Hepatocyte (in vitro differentiated cells): ENCODE measurements around the gene SESN1.

Source experiments
- EZH2 ChIP-seq: fragments of 200-600 bp; sonication (generic); IDR thresholded peaks from 2 replicates; pipeline ENCODE4 v1.6.1; 2016; ENCODE audit warnings: antibody characterized with exemption, mild to moderate bottlenecking, borderline replicate concordance
- TF ChIP-seq, protein P1 (sequence below): fragments of 200-600 bp; sonication (generic); IDR thresholded peaks from 2 replicates; pipeline ENCODE4 v1.5.1; 2016; ENCODE audit warnings: antibody characterized with exemption, mild to moderate bottlenecking; ENCODE audit not compliant: poor library complexity

- TF ChIP-seq, protein P1, sequence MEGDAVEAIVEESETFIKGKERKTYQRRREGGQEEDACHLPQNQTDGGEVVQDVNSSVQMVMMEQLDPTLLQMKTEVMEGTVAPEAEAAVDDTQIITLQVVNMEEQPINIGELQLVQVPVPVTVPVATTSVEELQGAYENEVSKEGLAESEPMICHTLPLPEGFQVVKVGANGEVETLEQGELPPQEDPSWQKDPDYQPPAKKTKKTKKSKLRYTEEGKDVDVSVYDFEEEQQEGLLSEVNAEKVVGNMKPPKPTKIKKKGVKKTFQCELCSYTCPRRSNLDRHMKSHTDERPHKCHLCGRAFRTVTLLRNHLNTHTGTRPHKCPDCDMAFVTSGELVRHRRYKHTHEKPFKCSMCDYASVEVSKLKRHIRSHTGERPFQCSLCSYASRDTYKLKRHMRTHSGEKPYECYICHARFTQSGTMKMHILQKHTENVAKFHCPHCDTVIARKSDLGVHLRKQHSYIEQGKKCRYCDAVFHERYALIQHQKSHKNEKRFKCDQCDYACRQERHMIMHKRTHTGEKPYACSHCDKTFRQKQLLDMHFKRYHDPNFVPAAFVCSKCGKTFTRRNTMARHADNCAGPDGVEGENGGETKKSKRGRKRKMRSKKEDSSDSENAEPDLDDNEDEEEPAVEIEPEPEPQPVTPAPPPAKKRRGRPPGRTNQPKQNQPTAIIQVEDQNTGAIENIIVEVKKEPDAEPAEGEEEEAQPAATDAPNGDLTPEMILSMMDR: no peak
- no peak for TF ChIP-seq EZH2
Measured at GRCh38 chr6:109009236-109009961, 85.2 kb downstream of the SESN1 start.
